Pancreas (tissue), 10 donors: ENCODE results near the gene HIF1A. TPM values are rescaled to one million over a fixed set of nuclear protein-coding genes. Genes with fewer than 3 reads are reported as not detected.
"Not testable (repeated sequence)": the region's sequence is repeated elsewhere in the genome, so short reads cannot be mapped to it uniquely, and the experiment has no call there.

Experiments used
- ATAC-seq, 4 donors: fragments of 200-7000 bp; cut with Tn5 transposase; one replicate each; pipeline versions ENCODE4 v1.8.0 to v1.9.1; 2020; ENCODE audit warnings: mild to moderate bottlenecking in 4 of 4, moderate library complexity in 4 of 4
- DNase-seq, 6 donors: peaks; one replicate each; pipeline ENCODE4 v3.0.0-alpha.2; 2020
- FAIRE-seq: peaks from 2 replicates; lab custom pipeline; 2012; peaks lifted over from hg19 to GRCh38; lab: Jason Lieb, UNC
- H3K27ac ChIP-seq, 4 donors: fragments of 200-600 bp; sonication (generic); 1 replicate in 3 of 4; 2 replicates in 1 of 4; pipeline versions ENCODE4 v1.5.0 to v1.8.0; 2020
- H3K27me3 ChIP-seq, 4 donors: fragments of 200-600 bp; one replicate each; pipeline ENCODE4 v1.8.0; 2021
- H3K36me3 ChIP-seq, 3 donors: fragments of 200-600 bp; sonication (generic) in 1 of 3; one replicate each; pipeline versions ENCODE4 v1.5.0 to v1.8.0; 2020 to 2021
- H3K4me1 ChIP-seq, 3 donors: fragments of 200-600 bp; one replicate each; pipeline ENCODE4 v1.8.0; 2021
- H3K4me3 ChIP-seq, 4 donors: fragments of 200-600 bp; sonication (generic) in 2 of 4; one replicate each; pipeline versions ENCODE4 v1.5.0 to v1.8.0; 2020 to 2021
- H3K9me3 ChIP-seq, 4 donors: fragments of 200-600 bp; one replicate each; pipeline ENCODE4 v1.8.0; 2021
- CTCF ChIP-seq, 4 donors: fragments of 200-600 bp; sonication (generic) in 3 of 4; IDR thresholded peaks; one replicate each; pipeline versions ENCODE4 v1.5.0 to v1.8.0; 2021; ENCODE audit warnings: antibody characterized with exemption in 4 of 4
- WGBS, 2 donors: extraction: QIAGEN DNeasy Blood & Tissue Kit; methylation state at CpG; one replicate each; pipeline ENCODE4 v1.1.7; 2013; 5-methylcytosine and 5-hydroxymethylcytosine counted together
- intact Hi-C, 3 donors: fragments of 100-400 bp; cut with DNase I; formaldehyde crosslinking; loops; one replicate each; pipeline versions ENCODE4 v1.11.1 to v1.14.2; 2022
- polyA plus RNA-seq, 2 donors: library from polyadenylated mRNA; stranded (reverse); fragments of 200-250 nt; gene quantifications; one replicate each; pipeline ENCODE4 v1.2.3, GENCODE V29; 2013
- total RNA-seq, 6 donors: library from RNA; stranded (reverse); fragmentation: NEBNext Ultra II Directional in 4 of 6; extraction: Animal tissue kit (Norgen Biotek cat#: 25700) in 4 of 6; gene quantifications; one replicate each; pipeline versions ENCODE4 v1.2.1 to v1.2.4, GENCODE V29; 2021 to 2023
- donor health status: healthy with polysubstance abuse.
- donor health status: DM: no; HTN: no; CAD: no; lungs with moderate emphysema.
- donor health status: DM: no; HTN: no; CAD: no.
- donor health status: control.
- donor health status: control.
- donor health status: Bipolar disorder and iron deficiency.
- donor health status: DM: yes; HTN: yes; CAD: no.
- donor health status: DM: no; HTN: no; CAD: no.
- donor health status: DM: no; HTN: no; CAD: no.
- donor health status: DM: yes; HTN: yes; CAD: no.

HIF1A gene
- total and polyA plus RNA-seq, 8 donors, result 10.6 to 97.4 (median 27.0) TPM

DNA sequence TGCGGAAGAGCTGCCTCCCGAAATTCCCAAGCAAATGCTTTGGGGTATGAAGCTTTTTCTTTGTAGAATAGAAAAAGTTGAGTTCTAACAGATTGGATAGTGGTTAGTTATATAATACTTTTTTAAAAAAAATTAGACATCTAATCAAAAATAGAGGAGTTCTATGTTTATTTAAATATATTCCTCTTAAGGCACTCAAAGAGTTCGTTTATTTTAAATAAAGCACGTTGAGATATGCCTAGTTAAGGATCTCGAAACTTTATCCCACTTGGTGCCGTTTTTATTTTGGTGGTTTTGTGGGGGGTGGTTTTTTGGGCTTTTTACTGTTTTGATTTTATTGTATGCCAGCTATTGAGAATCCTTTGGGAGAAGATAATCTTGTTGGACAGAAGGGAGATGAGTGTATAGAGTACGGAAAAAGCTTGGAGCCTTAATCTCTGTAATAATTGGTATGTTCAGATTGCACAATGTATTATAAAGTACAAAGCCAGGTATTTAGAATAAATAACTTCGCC, 56.2 kb downstream of the HIF1A start:
- Histone ChIP-seq H3K27ac (peak overlapping the region in 2 of 4 donors; percentile 81 to 85), H3K27me3 (no peaks in the 10 kb centered on the region), H3K9me3 (no peaks in the 10 kb centered on the region), H3K36me3 (peaks cover 0 to 11% (median 0%) of the 10 kb centered on the region in 3 donors), H3K4me1 (peaks cover 0 to 7% (median 6%) of the 10 kb centered on the region in 3 donors), H3K4me3 (peak overlapping the region; percentile 33 to 54 (median 36))
- TF ChIP-seq CTCF (IDR thresholded peaks at IDR 0.05), result no peak
- DNase-seq, result no peak
- intact Hi-C loops, result no loop called here
- no peak for ATAC-seq
- no peak for FAIRE-seq
- WGBS, 2 donors, result 27 to 32% methylated on average over 8 of the region's 8 CpGs

GRCh38 chr14:61752626-61753025, 57.3 kb downstream of the HIF1A start:
- Histone ChIP-seq H3K27ac (no peak overlapping the region), H3K27me3 (no peaks in the 10 kb centered on the region), H3K9me3 (no peaks in the 10 kb centered on the region), H3K4me3 (no peak overlapping the region), H3K4me1 (peaks cover 0 to 7% (median 6%) of the 10 kb centered on the region in 3 donors), H3K36me3 (peaks cover 0 to under 1% (median 0%) of the 10 kb centered on the region in 3 donors)
- intact Hi-C loops, result no loop called here
- ATAC-seq, result no peak
- no peak for TF ChIP-seq CTCF (IDR thresholded peaks at IDR 0.05)
- FAIRE-seq, result no peak
- 57 to 60% methylated on average over 4 of the region's 4 CpGs for WGBS, 2 donors
- no peak for DNase-seq

GRCh38 chr14:61753631-61754030, 58.3 kb downstream of the HIF1A start:
- H3K27me3 ChIP-seq, result no peaks in the 10 kb centered on the region
- no peak for DNase-seq
- no peaks in the 10 kb centered on the region for H3K36me3 ChIP-seq
- no peak for FAIRE-seq
- peaks cover 0 to 7% (median 6%) of the 10 kb centered on the region in 3 donors for H3K4me1 ChIP-seq
- intact Hi-C loops, result no loop called here
- no peak for TF ChIP-seq CTCF (IDR thresholded peaks at IDR 0.05)
- no peak overlapping the region for H3K4me3 ChIP-seq
- ATAC-seq, result no peak
- no peak overlapping the region for H3K27ac ChIP-seq
- no peaks in the 10 kb centered on the region for H3K9me3 ChIP-seq

DNA sequence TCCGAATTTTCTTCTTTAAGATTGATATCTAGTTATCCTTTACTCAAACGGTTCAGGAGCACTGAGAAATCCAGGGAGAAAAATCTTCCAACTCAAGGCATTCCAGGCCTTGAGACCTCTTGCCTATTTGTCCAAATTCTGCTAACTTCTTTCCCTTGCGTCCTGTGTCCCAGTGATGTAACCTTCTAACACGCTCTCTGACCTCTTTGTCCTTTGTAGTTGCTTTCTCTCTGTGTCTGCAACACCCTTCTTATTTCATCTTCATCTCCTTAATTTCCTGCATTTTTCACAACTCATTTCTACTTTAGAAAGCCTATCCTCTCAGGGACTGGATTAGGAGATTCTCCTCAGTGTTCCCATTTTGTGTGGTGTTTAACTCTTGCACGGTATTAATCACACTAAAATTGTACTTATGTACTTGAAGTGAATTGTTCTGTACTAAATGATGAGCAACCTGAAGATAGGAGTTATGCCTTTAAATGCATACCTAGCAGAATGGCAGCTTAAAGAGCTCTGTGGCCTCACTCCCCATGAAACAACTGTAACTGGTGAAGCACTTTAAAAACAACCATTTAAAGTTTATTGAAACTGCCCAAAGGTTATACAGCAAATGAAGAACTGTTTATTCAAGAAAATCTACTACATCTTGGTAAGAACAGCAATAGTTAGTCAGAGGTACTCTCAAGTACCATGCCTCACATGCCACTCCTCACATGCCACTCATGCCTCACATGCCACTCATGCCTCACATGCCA, 59.5 kb downstream of the HIF1A start:
- no peaks in the 10 kb centered on the region for H3K36me3 ChIP-seq
- intact Hi-C loops, result no loop called here
- 70 to 75% methylated on average over 5 of the region's 5 CpGs for WGBS, 2 donors
- FAIRE-seq (no peak), DNase-seq (no peak), ATAC-seq (no peak)
- TF ChIP-seq CTCF (IDR thresholded peaks at IDR 0.05), result no peak
- no peaks in the 10 kb centered on the region for H3K9me3 ChIP-seq
- no peak overlapping the region for H3K4me3 ChIP-seq
- H3K27me3 ChIP-seq, result no peaks in the 10 kb centered on the region
- H3K4me1 ChIP-seq, result peaks cover 0 to 7% (median 6%) of the 10 kb centered on the region in 3 donors
- no peak overlapping the region for H3K27ac ChIP-seq

DNA sequence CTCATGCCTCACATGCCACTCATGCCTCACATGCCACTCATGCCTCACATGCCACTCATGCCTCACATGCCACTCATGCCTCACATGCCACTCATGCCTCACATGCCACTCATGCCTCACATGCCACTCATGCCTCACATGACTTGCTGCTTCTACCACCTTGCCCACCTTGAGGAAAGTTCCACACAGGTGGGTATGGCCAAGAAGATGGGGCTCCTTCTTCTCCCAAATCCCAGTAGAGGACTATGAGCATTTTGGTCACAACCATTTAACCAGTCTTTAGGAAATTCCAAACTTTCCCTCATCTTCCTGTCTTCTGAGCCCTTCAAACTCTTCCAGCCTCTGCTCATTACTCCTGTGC, 60.0 kb downstream of the HIF1A start:
- H3K36me3 ChIP-seq, H3K9me3 ChIP-seq, DNase-seq, FAIRE-seq, H3K4me3 ChIP-seq, H3K27me3 ChIP-seq, ATAC-seq, H3K4me1 ChIP-seq, H3K27ac ChIP-seq, intact Hi-C loops: not testable (repeated sequence)
